ENCODE measurements around the gene MCF2.

The MCF2 gene

DNA sequence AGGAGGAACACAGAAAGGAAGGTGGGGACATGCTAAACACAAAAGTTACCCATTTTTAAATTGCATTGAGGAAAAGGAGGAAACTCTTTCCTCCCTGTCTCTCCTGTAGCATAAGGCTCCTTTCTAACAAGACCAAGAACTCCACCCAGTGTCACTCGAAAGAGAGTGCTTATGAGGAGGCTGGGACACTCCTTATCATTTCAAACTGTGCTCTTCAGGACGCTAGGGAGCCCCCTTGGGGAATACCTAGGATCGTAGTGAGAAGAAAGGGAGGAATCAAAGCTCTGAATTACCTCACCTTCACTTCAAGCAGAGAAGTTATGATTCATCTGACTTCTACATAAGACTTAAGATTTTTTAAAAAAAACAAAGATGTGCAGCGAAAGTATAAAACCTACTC, 111.9 kb downstream of the MCF2 start:
- DNase-seq: no peak

DNA sequence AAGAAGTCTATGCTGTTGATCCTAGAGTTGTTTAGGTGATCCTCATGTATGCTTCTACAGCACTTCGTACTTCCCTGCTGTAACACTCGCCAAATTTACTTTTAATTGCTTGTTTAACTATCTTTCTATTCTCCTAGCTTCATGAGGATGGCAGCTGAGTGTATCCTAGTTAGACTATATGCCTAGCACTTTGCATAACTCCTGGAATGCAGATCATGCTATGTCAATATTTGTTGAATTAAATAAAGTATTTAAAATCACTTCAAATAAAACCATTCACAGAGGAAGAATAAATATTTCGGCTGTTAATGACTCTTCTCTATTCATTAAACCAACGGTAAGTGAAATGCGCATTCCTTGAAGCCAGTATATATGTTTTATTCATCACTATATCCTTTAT, 122.4 kb downstream of the MCF2 start:
- no peak for DNase-seq

DNA sequence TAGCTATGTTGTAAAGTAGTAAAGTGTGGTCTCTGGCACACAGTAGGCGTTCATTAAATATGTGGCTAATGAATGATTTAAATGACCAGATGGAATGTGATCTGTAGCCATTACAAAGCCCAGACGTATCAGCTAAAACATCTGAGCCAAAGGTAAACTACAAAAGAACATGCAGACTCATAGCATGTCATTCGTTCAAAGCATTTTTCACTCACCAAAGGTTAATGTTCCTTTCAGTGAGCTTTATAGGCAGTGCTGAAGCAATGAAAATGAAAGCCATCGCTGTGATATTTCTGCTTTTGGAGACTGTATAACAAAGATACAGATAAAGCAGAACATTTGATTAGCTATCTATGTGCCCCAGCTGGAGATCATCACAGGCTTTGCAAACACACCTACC, 126.9 kb downstream of the MCF2 start:
- DNase-seq: no peak

DNA sequence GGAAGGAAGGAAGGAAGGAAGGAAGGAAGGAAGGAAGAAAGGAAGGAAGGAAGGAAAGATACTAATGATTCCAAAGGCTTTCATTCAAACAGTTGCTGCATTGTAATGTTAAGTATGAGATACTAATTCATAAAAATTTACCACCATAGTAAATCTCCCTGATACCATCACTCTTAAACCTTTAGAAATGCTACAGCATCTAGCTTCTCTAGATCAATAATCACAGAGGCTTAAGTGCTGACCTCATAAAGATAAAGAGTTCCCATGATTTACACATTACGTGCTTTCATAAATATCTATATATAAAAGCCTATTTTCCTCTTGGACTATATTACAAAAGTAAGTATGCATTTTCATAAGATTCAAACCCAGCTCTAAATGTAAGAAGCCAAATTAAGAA, 141.0 kb downstream of the MCF2 start:
- DNase-seq: no peak

DNA sequence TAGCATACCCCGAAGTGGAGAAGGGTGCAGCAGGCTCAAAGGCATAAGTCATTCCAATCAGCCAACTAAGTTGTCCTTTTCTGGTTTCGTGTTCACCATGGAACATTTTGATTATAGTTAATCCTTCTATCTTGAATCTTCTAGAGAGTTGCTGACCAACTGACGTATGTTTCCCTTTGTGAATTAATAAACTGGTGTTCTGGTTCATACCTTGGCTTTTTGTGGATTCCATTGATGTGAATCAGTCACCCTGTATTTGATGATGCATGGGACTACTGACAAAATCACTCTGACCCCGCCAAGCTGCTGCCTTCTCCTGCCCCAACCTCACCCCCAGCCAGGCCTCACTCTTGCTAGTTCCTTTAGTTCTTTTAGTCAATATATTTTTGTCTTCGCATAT, 144.7 kb downstream of the MCF2 start:
- DNase-seq: no peak

DNA sequence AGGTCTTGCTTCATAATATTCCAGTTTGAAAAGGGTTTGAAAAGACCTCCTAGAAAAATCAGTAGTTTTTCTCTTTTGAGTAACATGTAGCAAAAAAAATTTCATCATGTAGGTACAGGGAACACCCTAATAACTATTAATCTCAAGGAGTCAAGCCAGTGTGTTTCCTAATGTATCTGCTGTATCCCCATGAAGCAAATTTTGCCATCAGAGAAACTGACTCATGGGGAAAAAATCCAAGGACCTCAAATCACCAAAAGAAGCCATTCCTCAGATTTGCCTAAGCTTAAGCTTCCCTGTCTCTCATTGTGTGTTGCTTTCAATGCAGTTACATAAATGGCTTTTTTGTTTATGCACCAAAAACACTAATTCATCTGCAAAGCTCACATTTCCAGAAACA, 147.7 kb downstream of the MCF2 start:
- no peak for DNase-seq

DNA sequence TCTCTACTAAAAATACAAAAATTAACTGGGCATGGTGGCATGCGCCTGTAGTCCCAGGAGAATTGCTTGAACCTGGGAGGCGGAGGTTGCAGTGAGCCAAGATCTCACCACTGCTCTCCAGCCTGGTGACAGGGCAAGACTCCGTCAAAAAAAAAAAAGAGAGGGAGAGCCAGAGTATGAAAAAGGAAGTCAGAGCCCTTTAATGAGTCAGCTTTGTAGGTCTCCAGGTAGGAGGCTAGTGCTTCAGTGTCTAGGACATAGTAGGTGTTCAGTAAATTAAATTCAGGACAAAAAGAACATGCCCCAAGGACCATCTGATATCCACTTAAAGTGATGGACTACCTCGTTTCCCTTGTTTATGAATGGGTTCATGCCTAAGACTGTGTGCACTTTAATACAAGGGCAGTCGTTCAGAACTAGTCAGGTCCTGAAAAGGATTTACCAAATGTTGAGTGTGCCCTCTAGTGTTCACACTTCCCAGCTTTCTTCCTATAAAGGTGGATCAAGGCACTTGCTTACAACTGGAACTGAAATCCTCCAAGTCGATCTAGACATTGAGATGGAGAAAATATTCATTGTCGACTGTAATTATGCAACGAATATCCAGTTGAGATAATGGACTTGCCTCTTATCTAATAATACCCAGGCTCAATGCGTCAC, 148.5 kb downstream of the MCF2 start:
- DNase-seq: no peak

DNA sequence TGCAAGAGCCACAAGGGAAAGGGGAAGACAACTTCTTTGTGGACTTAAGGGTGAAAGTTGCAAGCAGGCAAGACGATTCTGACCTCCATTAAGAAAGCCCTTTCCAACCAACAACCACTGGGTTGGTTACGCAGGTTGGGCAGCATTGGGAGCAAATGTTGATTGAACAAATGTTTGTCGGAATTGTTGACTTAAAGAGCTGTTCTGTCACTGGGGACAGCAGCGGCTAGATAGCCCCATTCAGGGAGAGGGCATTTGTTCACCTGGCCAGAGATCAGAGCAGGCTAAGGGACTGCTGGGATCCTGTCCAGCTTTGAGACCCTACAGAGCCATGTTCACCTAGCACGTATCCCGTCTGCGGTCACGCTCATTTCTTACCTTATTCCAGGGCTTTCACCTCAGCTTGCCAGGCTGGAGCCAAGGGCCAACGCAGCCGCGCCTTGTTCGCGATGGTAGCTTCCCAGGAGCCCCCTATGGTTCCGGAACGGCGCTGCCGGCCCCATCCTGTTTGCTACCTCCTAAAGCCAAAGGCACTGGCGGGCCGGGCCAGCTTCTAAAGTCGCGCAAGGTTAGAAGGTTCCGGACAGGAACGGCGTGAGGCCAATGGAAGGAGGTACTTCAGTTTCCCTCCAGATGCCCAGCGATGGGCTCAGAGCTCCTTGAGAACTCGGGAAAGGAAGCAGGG, 152.8 kb downstream of the MCF2 start:
- DNase-seq: no peak

DNA sequence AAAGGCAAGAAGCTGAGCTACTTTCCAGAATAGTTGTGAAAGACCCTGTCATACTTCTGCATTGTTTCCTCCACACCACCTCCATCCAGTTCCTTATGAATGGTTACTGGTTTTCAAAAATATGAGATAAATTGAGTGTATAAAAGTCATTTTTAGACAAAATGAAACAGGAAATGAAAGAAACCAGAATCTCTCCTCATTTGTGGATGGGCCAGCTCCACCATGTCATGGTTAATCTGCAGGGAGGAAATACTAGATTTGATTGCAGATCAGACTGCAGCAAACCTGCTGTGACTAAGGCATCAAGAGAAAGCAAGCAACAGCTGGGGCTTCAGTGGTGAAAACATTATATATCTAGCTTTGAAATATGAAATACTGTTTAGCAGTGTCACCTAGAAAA, 153.6 kb downstream of the MCF2 start:
- DNase-seq: no peak

DNA sequence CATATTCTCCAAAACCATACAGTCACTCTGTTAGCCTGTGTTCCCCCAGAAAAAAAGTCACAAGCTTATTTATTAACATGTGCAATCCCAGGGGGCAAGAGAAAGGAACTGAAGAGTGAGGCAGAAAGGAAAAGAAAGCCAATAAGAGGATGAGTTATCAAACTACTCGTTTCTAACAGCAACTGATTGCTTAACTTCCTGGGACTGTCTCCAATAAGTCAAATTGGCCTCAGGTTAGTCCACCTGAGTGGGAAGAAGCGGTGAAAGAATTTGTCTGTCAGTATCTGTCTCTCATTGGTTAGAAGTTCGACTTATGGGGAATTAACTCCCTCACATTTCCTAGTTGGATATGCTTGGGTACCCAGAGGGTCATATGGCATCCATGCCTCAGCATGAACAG, 163.4 kb downstream of the MCF2 start:
- no peak for DNase-seq

DNA sequence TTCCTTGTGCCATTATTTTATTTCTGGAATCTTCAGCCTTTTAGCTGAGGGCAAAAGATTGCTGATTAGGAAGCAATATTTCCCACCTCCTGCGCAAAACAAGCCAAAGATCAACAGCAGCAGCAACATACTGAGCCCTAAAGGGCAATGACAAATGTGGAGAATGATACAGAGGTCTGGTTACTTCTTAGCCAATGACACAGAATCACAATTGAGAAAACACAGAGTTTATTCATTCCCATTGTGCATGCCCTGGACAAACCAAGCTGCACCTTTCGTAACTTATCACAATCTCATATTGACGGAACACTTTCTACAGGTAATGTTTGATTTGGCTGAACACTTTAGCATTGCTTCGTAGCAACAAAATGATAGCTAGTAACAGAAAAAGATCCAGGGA, 164.0 kb downstream of the MCF2 start:
- no peak for DNase-seq

DNA sequence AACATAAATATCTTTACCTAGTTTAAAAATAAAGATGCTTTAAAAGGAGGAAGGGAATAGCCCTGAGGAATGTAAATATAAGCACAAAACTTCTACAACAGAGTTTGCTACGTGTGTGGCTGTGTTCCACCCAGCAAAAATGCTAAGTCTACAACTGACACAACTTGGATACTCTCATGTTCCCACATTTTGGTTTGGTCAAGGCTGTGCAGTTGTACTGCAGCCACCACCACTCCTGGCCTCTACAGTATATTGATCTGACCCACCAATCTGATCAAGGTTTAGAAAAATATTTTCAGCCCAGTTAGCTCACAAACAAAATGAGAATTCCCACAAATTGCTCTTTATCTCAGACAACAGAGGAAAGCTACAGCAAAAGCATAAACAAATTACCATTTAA, 165.3 kb downstream of the MCF2 start:
- no peak for DNase-seq

DNA sequence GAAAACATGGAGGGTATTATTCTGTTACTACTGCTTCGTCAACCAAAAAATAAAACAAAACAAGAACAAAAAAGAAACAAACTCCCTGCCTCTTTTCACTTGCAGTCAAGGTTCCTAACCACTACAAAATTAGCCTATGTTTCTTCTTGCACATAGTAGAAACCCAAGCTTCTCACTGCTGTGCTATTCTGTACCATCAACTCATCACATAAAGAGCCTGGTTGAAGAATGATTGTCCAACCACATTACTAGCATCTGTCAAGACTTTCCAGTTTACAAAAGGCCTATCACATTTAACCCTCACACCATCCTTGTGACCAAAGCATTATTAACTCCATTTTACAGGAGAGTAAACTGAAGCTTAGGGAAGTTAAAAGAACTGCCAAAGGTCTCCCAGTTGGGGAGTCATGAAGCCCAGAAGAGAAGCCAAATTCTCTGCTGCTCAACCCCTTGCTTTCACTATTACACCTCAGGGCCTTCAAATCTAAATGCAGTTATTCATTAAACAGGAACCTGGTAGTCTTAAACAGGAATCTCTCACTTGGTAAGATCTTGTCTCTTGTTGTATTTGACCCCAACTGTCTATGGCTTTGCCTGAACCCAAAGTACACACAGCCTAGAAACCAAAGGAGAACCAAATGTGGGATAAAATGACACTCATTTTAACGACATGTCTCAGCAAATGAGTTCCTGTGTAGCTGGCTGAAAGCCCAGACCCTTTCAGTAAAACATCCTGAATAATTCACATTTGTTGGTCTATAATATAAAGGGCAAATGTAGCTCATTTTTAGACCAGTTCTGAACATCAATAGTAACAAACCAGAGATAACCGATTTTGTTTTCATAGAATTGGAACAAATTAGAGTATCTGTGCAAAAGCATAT, 168.8 kb downstream of the MCF2 start:
- DNase-seq: no peak

DNA sequence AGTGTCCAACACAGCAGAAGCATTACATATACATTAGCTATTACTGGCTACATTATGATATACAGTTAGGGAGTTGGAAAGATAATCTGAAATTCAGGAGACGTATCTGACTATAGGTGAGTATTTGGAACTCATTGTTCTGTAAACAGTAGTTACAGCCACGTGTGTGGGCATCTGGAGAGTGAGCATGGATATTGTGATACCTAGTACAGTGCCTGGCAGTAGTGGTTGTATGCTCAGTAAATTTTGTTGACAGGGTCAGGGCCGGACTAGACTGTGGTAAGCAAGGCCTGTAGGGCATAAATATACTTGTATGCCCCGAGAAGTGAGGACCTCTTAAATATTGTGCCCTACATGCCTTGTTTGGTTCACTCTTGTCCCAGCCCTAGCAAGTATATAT, 174.5 kb downstream of the MCF2 start:
- no peak for DNase-seq

DNA sequence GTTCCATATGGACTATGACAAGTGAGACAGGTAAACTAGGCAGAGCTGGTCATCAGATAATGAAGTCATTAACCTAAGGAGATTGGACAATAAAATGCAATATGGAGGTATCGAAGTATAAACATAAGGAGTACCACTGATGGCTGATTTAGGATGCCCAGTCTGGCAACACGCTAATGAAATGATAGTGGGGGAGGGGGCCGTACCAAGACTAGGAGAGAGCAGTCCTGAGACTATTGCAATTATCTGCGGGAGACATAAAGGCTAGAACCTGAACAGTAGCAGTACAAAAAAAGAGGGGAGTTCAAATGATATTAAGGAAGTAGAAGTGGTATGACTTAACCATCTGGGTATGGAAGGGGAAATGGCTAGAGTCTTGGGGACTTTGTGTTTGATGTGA, 175.1 kb downstream of the MCF2 start:
- no peak for DNase-seq
